WTC11 (cell line): Measurements from ENCODE around the gene PTCD3. TPM values are rescaled to one million over a fixed set of nuclear protein-coding genes. Genes with fewer than 3 reads are reported as not detected.

Experiments
- AFF4 ChIP-seq: sonication (generic); formaldehyde crosslinking; IDR thresholded peaks from 2 replicates; pipeline ENCODE4 v1.8.1; 2023; ENCODE audit warnings: mild to moderate bottlenecking, missing genetic modification reagents, borderline replicate concordance
- AR ChIP-seq: fragments of 250-450 bp; sonication (Bioruptor Pico); IDR thresholded peaks from 2 replicates; pipeline ENCODE4 v1.9.0; 2021; ENCODE audit warnings: mild to moderate bottlenecking
- ATF1 ChIP-seq: sonication (generic); formaldehyde crosslinking; IDR thresholded peaks from 2 replicates; pipeline ENCODE4 v1.8.1; 2023; ENCODE audit warnings: mild to moderate bottlenecking, moderate library complexity, missing genetic modification reagents
- ELF4 ChIP-seq: sonication (generic); formaldehyde crosslinking; IDR thresholded peaks from 2 replicates; pipeline ENCODE4 v1.8.1; 2022; ENCODE audit warnings: low read depth, mild to moderate bottlenecking, moderate library complexity, missing genetic modification reagents
- GABPB1 ChIP-seq: sonication (generic); formaldehyde crosslinking; IDR thresholded peaks from 2 replicates; pipeline ENCODE4 v1.8.1; 2023; ENCODE audit warnings: mild to moderate bottlenecking, missing genetic modification reagents
- MAX ChIP-seq: sonication (generic); formaldehyde crosslinking; IDR thresholded peaks from 2 replicates; pipeline ENCODE4 v1.8.0; 2022; ENCODE audit warnings: mild to moderate bottlenecking, missing genetic modification reagents
- MLX ChIP-seq: sonication (generic); formaldehyde crosslinking; IDR thresholded peaks from 2 replicates; pipeline ENCODE4 v1.8.1; 2023; ENCODE audit warnings: mild to moderate bottlenecking, missing genetic modification reagents, moderate library complexity
- NR1H2 ChIP-seq: sonication (generic); formaldehyde crosslinking; IDR thresholded peaks from 2 replicates; pipeline ENCODE4 v1.9.0; 2021; ENCODE audit warnings: mild to moderate bottlenecking, moderate library complexity, missing genetic modification reagents
- NR2C2 ChIP-seq: sonication (generic); formaldehyde crosslinking; IDR thresholded peaks from 2 replicates; pipeline ENCODE4 v1.8.0; 2022; ENCODE audit warnings: mild to moderate bottlenecking, missing genetic modification reagents
- PRRX2 ChIP-seq: fragments of 250-450 bp; sonication (Bioruptor Pico); IDR thresholded peaks from 2 replicates; pipeline ENCODE4 v1.8.0; 2021; ENCODE audit warnings: mild to moderate bottlenecking
- TEAD1 ChIP-seq: sonication (generic); formaldehyde crosslinking; IDR thresholded peaks from 2 replicates; pipeline ENCODE4 v1.8.0; 2022; ENCODE audit warnings: mild to moderate bottlenecking, missing genetic modification reagents
- TEAD4 ChIP-seq: sonication (generic); formaldehyde crosslinking; IDR thresholded peaks from 2 replicates; pipeline ENCODE4 v1.8.0; 2022; ENCODE audit warnings: mild to moderate bottlenecking, missing genetic modification reagents
- total RNA-seq: library from RNA; stranded (reverse); gene quantifications from 3 replicates; pipeline ENCODE4 v1.2.3, GENCODE V29; 2021
- TF ChIP-seq, protein P1 (sequence below): fragments of 200-600 bp; IDR thresholded peaks from 2 replicates; pipeline ENCODE4 v1.8.0; 2022; ENCODE audit warnings: antibody characterized with exemption
- TF ChIP-seq, protein P2 (sequence below): fragments of 250-450 bp; sonication (Bioruptor Pico); IDR thresholded peaks from 2 replicates; pipeline ENCODE4 v1.9.0; 2021; ENCODE audit warnings: mild to moderate bottlenecking, borderline replicate concordance
- TF ChIP-seq, protein P3 (sequence below): fragments of 250-450 bp; sonication (Bioruptor Pico); IDR thresholded peaks from 2 replicates; pipeline ENCODE4 v1.9.0; 2021; ENCODE audit warnings: moderate library complexity, mild to moderate bottlenecking, inconsistent platforms, borderline replicate concordance
- TF ChIP-seq, protein P4 (sequence below): sonication (generic); formaldehyde crosslinking; IDR thresholded peaks from 2 replicates; pipeline ENCODE4 v1.8.0; 2022; ENCODE audit warnings: mild to moderate bottlenecking, missing genetic modification reagents
- TF ChIP-seq, protein P5 (sequence below): sonication (generic); formaldehyde crosslinking; IDR thresholded peaks from 2 replicates; pipeline ENCODE4 v1.8.0; 2022; ENCODE audit warnings: mild to moderate bottlenecking, missing genetic modification reagents

The PTCD3 gene
- total RNA-seq, 1 experiment from 2014 or later: 192 TPM

DNA sequence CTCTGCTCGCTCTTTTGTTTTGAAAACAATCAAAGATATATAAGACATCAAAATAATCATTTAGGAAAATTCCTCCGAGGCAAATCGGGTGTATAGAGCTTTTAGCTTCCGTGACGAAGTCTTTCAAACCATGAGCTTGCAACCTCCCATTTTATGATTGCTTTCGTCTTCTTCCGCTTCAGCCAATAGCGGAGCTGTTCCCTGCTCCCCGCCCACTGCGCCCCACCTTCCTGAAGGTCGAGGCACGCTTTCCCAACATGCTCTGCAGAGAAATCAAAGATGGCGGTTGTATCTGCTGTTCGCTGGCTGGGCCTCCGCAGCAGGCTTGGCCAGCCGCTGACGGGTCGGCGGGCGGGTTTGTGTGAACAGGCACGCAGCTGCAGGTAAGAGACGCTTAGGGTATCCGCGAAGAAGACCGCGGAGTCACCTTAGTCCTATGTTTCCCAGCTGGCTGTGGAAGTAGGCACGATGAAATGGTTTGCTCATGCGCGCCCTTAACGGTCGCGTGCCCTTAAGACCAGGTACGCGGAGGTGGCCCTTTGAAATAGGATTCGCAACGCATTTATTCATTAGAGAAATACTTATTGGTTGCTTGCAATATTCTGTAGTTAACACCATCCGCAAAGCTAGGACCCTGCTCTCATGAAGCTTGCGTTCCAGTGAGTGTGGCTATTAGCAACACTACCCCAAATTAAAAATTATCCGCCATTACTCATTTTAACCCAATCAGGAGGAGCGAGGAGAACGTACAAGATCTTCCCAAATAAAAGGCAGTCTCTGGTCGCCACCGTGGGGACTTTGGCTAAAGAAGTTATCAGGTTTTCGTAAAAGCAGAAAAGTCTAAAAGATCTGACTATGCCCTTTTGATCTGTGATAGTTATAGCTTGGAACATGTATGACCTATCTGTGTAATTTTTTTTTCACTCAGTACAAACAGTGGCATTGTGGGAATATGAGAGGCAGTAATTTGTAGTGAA is at the start of gene PTCD3 (continued):
- TF ChIP-seq, protein P1, sequence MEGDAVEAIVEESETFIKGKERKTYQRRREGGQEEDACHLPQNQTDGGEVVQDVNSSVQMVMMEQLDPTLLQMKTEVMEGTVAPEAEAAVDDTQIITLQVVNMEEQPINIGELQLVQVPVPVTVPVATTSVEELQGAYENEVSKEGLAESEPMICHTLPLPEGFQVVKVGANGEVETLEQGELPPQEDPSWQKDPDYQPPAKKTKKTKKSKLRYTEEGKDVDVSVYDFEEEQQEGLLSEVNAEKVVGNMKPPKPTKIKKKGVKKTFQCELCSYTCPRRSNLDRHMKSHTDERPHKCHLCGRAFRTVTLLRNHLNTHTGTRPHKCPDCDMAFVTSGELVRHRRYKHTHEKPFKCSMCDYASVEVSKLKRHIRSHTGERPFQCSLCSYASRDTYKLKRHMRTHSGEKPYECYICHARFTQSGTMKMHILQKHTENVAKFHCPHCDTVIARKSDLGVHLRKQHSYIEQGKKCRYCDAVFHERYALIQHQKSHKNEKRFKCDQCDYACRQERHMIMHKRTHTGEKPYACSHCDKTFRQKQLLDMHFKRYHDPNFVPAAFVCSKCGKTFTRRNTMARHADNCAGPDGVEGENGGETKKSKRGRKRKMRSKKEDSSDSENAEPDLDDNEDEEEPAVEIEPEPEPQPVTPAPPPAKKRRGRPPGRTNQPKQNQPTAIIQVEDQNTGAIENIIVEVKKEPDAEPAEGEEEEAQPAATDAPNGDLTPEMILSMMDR: no peak
- no peak for TF ChIP-seq ELF4
- peak; percentile 55; the same call in 1 of the 2 replicates for TF ChIP-seq MAX (CRISPR knock-in tag)
- TF ChIP-seq ATF1 (CRISPR knock-in tag): no peak
- TF ChIP-seq, protein P2, sequence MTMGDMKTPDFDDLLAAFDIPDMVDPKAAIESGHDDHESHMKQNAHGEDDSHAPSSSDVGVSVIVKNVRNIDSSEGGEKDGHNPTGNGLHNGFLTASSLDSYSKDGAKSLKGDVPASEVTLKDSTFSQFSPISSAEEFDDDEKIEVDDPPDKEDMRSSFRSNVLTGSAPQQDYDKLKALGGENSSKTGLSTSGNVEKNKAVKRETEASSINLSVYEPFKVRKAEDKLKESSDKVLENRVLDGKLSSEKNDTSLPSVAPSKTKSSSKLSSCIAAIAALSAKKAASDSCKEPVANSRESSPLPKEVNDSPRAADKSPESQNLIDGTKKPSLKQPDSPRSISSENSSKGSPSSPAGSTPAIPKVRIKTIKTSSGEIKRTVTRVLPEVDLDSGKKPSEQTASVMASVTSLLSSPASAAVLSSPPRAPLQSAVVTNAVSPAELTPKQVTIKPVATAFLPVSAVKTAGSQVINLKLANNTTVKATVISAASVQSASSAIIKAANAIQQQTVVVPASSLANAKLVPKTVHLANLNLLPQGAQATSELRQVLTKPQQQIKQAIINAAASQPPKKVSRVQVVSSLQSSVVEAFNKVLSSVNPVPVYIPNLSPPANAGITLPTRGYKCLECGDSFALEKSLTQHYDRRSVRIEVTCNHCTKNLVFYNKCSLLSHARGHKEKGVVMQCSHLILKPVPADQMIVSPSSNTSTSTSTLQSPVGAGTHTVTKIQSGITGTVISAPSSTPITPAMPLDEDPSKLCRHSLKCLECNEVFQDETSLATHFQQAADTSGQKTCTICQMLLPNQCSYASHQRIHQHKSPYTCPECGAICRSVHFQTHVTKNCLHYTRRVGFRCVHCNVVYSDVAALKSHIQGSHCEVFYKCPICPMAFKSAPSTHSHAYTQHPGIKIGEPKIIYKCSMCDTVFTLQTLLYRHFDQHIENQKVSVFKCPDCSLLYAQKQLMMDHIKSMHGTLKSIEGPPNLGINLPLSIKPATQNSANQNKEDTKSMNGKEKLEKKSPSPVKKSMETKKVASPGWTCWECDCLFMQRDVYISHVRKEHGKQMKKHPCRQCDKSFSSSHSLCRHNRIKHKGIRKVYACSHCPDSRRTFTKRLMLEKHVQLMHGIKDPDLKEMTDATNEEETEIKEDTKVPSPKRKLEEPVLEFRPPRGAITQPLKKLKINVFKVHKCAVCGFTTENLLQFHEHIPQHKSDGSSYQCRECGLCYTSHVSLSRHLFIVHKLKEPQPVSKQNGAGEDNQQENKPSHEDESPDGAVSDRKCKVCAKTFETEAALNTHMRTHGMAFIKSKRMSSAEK (CRISPR knock-in tag): no peak
- no peak for TF ChIP-seq MLX (CRISPR knock-in tag)
- TF ChIP-seq, protein P3, sequence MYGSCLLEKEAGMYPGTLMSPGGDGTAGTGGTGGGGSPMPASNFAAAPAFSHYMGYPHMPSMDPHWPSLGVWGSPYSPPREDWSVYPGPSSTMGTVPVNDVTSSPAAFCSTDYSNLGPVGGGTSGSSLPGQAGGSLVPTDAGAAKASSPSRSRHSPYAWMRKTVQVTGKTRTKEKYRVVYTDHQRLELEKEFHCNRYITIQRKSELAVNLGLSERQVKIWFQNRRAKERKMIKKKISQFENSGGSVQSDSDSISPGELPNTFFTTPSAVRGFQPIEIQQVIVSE (CRISPR knock-in tag): no peak
- TF ChIP-seq NR1H2 (CRISPR knock-in tag): no peak
- TF ChIP-seq TEAD1 (CRISPR knock-in tag): peak; percentile 67; the same call in 1 of the 2 replicates
- TF ChIP-seq AFF4 (CRISPR knock-in tag): no peak
- TF ChIP-seq, protein P4, sequence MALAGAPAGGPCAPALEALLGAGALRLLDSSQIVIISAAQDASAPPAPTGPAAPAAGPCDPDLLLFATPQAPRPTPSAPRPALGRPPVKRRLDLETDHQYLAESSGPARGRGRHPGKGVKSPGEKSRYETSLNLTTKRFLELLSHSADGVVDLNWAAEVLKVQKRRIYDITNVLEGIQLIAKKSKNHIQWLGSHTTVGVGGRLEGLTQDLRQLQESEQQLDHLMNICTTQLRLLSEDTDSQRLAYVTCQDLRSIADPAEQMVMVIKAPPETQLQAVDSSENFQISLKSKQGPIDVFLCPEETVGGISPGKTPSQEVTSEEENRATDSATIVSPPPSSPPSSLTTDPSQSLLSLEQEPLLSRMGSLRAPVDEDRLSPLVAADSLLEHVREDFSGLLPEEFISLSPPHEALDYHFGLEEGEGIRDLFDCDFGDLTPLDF: no peak
- TF ChIP-seq NR2C2: no peak
- 0 out of 2 replicates have a peak, but pooled peaks have one; percentile 35 for TF ChIP-seq TEAD4 (CRISPR knock-in tag)
- TF ChIP-seq, protein P5, sequence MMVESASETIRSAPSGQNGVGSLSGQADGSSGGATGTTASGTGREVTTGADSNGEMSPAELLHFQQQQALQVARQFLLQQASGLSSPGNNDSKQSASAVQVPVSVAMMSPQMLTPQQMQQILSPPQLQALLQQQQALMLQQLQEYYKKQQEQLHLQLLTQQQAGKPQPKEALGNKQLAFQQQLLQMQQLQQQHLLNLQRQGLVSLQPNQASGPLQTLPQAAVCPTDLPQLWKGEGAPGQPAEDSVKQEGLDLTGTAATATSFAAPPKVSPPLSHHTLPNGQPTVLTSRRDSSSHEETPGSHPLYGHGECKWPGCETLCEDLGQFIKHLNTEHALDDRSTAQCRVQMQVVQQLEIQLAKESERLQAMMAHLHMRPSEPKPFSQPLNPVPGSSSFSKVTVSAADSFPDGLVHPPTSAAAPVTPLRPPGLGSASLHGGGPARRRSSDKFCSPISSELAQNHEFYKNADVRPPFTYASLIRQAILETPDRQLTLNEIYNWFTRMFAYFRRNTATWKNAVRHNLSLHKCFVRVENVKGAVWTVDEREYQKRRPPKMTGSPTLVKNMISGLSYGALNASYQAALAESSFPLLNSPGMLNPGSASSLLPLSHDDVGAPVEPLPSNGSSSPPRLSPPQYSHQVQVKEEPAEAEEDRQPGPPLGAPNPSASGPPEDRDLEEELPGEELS (CRISPR knock-in tag): no peak
- peak; percentile 74; the same call in 1 of the 2 replicates for TF ChIP-seq GABPB1 (CRISPR knock-in tag)
- no peak for TF ChIP-seq AR (CRISPR knock-in tag)
- TF ChIP-seq PRRX2: no peak
